Stimulated activated CD4-positive, alpha-beta T cell treated with anti-CD3 and anti-CD28 coated beads, Interleukin-15, amount 100 ng/mL, for 1 hour (primary cell): ENCODE measurements around the gene EPHA8.

Source experiments
- DNase-seq, 2 donors: peaks; one replicate each; pipeline ENCODE4 v3.0.0-alpha.2; 2020; ENCODE audit warnings: low read depth in 1 of 2, low spot score in 1 of 2

EPHA8 gene

DNA sequence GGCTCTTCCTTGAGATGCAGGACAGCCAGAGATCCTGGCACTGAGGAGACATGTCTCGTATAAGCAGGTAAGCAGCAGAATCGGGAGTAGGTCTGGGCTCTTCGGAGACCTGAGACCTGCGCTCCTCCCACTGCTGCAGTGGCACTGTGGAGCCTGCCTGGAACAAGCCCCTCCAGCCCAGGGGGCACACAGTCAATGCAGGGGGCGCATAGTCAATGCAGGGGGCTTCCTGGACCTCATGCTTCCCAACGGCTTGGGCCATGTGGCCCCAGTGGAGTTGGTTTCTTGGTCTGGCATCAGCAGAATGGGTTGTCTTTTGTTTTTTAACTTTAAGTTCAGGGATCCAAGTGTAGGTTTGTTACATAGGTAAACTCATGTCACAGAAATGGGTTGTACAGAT, 27.9 kb upstream of the EPHA8 start:
- DNase-seq: no peak

DNA sequence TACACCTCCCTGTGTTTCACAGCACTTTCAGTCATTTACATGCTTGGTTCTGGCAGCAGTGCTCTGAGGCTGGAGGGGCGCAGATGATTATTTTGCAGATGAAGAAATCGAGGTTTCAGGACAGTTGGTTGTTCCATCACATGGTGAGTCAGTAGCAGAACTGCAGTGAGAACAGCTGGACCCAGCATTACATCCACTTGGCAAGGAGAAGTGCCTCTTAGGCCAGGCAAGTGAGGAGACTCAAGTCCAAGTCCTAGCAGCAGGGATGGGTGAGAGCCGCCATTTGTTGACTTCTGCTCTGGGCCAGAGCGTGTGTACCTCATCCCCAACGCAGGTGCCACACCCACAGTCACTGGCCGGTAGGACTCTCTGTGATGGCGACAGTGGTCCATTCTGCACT, 26.8 kb upstream of the EPHA8 start:
- DNase-seq: no peak

DNA sequence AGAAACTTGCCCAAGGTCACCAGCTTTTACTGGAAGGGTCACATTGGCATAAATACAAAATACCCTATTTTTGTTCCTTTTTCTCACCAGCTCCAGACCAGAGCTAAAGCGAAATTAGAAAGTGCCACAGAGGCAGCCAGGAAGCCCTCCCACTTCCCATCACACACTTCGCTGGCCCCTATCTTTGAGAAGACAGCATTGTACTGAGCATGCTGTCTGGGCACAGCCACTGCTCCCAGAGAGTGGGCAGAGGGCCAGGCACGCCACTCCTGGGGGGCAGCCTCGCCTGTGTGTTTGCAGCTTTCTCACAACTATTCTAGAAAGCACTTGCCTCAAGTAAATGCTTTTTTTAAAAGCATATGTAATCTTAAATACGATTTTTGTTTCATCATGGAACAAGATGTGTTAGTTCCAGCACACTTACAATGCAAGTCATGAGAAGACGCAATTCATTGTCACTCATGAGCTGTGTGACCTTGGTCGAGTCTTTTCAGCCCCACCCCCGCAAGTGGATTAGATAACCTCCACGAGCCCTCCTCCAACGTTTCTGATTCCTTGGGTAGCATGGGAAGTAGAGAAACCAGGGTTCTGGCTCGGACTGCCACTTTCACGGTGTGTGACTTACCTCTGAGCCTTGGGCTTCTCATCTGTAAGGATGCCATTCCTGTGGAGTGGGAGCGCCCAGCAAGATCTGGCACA, 25.7 kb upstream of the EPHA8 start:
- no peak for DNase-seq

DNA sequence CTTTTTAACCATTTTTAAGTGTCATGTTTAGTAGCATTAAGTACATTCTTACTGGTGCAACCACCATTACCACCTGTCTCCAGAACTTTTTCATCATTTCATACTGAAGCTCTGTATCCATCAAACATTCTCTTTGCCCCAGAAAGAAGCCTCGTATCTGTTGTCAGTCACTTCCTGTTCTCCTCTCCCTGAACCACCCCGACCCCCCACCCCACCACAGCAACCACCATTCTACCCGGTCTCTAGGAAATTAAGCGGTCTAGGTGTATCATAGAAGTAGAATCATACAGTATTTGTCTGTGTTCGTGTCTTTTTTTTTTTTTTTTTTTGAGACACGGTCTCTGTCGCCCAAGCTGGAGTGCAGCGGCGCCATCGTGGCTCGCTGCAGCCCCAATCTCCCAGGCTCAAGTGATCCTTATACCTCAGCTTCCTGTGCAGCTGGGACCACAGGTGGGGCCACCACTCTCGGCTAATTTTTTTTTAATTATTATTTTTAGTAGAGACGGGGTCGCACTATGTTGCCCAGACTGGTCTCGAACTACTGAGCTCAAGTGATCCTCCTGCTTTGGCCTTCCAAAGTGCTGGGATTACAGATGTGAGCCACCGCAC, 23.7 kb upstream of the EPHA8 start:
- no peak for DNase-seq

DNA sequence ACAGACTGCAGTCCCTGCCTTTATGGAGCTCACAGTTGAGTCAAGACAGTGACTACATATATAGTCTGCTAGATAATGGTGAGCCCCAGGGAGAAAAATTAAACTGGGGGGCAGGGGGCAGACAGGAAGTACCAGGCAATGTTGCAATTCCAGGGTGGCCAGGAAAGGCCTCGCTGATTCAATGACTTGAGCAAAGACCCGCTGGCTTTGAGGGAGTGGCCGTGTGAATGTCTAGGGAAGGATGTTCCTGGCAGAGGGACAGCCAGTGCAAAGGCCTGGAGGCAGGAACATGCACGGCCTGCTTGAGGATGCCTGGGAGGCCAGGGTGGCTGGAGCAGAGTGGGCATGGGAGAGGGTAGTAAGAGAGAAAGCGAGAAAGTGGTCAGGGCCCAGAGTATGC, 23.0 kb upstream of the EPHA8 start:
- DNase-seq: no peak

DNA sequence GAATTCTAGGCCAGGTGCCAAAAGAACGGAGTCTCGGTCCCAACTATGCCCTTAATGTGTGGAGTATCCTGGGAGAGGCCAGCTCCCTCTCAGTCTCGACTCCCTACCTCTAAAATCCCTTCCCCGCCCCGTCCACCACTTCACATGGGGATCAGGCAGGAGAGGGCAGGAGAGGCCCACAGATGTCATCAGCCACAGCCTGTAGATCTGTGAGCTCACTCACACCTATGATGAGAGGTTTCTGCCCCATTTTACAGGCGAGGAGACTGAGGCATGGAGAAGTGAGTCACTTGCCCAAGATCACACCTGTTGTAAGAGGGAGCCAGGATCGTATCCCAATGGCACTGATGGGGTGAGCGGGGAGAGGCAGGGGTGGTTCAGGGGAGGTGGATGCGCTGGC, 20.4 kb upstream of the EPHA8 start:
- DNase-seq: no peak

DNA sequence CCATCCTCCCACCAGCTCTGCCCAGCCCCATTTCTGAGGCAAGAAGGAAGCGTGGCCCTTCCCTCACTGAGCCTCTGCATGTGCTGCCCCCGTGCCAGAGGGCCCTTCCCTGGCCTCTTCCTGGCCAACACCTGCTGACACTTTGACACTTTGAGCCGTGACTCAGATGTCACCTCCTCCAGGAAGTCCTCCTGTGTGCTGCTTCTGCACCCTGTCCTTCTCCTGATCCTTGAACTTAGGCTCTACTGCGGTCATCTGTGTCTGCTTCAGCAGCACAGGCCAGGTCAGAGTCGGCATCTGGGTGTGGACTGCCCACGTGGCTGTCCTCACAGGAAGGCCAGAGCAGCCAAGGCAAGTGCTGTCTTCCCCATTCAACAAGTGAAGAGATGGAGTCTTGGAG, 19.6 kb upstream of the EPHA8 start:
- no peak for DNase-seq

DNA sequence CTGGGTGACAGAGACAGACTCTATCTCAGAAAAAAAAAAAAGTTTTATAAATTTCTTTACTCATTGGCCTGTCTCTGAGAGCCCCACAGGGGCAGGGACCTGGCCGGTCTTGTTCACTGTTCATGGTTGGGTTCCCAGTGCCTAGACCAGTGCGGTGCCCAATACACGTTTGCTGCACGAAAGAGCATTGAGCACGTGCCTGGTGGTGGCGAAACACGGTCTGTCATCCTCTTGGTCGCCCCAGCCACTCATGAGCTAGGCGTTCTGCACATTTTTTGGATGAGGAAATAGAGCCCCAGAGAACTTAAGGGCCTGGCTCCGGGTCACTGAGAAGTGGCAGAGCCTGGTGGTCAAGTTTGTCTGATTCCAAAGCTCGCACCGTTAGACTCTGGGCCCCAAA, 18.7 kb upstream of the EPHA8 start:
- DNase-seq: no peak

DNA sequence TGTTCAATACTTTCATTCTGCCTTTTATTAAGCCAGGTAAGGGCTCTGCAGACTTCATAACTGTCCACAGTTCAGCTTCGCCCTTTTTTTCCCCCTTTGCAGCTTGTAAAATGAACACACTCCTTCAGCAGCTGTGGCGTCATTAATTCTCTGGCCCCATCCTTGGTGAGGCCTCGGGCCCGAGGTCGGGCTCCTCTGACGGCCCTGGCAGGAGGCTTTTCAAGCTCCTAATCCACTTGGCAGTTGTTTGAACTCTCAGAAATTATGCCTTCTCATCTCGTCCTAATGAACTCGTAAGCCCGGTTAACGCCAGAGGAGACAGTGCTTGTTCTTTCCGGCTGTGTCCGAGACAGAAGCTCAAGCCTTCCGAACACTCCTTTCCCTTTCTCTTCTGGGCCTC, 18.1 kb upstream of the EPHA8 start:
- DNase-seq: no peak

DNA sequence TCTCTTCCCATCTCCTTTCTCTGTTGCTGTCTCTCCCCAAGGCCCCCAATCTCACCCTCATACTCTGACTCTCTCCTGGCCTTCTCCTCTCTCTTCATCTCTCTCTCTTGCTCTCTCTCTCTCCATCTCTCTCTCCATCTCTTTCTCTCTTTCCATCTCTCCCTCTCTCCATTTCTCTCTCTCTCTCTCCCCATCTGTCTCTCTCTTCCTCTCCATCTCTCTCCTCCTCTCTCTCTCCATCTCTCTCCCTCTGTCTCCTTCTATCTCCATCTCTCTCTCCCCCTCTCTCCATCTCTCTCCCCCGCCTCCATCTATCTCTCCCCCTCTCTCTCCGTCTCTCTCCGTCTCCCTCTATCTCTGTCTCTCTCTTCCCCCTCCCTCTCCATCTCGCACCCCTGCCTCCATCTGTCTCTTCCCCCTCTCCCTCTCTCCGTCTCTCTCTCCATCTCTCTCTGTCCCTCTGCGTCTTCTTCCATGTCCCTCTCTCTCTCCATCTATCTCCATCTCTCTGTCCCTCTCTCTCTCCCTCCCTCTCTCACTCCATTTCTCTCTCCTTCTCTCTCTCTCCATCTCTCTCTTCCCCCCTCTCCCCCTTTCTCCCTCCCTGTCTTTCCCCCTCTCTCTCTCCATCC, 16.0 kb upstream of the EPHA8 start:
- DNase-seq: no peak

DNA sequence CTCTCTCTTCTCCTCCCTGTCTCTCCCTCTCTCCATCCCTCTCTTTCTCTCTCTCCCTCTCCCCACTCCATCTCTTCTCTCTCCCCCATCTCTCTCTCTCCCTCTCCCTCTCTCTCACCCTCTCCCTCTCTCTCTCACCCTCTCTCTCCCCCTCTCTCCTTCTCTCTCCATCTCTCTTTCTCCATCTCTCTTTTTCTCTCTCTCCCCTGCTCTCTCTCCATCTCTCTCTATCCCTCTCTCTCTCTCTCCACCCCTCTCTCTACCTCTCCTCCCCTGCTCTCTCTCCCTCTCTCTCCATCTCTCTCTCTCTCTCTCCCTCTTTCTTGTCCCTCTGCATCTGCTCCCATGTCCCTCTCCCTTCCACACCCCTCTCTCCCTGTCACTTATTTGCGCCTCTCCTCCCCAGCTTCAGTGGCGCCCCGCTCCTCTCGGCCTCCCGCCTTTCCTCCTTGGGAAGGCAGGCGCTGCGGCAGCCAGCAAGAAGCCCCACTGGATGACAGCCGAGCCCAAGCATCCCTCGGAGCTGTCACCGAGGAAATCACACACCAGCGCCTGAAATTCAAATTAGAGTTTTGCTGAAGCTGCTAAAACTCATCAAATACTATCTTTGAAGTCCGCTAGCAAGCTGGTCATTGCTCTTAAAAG, 15.3 kb upstream of the EPHA8 start:
- DNase-seq: no peak

DNA sequence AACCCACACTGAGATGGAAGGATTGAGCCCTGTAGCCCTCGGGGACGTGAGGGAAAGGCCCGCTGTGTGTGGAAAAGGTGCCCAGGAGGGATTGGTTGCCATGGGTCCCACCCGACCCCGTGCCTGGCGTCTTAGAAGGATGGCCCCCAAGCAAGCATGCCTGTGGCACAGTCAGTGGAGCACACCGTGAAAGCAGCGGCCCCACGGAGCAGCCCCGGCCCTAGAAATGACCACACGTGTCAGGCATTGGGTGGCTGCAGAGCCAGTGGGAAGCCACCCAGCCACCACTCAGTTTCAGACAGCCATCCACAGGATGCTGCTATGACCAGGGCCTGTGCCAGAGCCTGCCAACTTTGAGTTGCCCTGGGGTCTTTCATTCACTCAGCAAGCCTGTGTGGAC, 13.3 kb upstream of the EPHA8 start:
- DNase-seq: no peak

DNA sequence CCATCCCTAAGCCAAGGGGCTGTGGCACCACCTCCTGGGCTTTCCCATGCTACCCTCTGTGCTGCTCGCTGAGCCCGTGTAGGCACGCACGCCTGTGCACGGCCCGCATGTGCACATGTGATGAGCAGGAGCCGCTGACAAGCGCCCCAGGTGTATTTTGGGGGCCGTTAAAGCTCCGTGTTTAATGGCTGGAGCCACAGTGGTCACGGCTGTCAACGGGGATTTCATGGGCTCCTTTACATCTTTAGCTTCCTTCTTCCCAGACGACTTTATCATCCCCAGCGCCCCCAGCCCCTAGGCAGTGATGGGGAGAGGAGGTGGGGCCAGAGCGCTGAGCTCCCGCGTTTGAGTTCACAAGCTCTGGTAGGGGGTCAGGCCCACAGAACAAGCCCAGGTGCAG, 11.7 kb upstream of the EPHA8 start:
- no peak for DNase-seq

DNA sequence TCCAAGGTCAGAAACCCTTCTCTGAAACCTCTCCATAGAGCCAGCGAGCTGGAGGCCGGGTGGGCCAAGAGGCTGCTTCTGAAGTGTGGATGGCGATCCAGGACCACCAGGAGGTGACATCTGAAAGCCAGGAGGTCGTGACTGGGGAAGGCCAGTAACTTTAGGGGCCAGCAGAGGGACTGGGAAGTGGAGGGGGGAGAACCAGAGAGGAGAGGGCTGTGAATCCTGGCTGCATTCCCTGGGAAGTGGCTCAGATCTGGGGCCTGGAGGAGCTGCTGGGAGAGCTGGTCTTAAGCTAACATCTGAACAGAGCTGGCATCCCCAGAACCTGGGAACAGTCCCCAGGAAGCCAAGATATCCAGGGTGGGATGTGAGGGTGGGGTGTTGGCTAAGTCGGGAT, 11.3 kb upstream of the EPHA8 start:
- no peak for DNase-seq

DNA sequence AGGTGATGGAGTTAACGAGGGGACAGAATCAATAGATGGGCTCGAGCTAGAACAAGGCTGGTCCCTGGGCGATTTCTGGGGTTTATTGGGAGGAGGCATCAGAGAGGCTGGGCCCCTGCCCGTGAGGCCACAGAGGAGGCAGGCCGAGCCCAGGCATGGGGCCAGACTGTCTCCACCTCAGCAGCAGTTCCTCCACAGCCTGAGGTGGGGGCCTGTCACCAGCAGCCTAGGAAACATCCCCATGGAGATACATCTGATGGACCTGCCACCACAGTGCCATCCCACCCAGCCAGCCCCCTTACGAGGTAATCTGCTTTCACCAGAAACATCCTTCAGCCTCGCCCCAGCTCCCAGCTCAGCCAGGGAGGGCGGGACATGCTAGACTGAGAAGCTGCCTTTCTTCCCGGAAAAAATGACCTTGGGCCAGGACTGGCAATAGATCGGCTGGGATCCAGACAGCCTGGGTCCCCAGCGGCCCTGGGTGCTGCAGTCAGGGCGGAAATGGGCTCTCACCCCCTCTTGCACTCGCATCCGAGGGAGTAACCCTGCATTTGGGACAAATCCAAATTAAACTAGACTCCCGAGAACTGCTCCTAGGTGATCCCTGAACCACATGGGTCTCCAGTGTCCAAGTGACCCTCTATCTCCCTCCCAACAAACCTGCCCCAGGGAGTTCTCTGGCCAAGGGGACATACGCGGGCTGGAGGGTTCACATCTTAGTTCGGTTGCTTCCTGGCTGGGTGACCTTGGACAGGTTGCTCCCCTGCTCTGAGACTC, 10.0 kb upstream of the EPHA8 start:
- no peak for DNase-seq

DNA sequence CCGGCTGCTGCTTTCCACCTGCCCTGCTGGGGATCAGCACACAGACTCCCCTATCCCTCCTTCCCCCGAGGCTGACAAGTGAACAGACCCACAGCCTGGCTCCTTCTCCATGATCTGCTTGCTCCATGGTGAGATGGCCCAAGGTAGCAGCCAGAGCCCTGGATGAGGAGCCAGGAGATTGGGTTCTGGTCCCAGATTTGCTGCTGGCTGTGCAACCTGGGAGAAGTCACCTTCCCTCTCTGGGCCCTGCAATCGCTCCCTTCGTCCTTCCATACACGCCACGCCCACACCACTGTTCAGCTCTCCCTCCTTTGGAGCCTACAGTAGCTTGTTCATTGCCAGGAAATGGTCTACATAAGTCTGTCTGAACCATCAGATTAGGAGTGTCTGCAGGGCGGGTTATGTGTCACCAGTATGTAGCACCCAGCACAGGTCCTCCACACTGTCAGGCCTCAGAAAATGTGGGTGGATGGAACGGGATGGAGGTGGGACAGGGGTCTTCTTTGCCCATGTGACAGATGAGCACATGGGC, 9.2 kb upstream of the EPHA8 start:
- DNase-seq: no peak

DNA sequence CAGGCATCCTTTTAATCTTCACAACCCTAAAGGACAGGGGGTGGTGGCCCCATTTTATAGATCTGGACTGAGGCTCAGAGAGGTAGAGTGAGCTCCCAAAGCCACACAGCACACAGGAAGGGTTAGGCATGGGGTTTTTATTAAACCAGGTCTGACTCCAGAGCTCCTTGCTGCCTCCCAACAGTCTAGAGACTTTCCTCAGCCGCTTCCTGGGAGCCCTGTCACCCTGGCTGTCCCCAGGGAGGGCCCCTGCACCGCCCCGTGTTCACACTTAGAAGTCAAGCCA, 8.0 kb upstream of the EPHA8 start:
- DNase-seq: no peak

DNA sequence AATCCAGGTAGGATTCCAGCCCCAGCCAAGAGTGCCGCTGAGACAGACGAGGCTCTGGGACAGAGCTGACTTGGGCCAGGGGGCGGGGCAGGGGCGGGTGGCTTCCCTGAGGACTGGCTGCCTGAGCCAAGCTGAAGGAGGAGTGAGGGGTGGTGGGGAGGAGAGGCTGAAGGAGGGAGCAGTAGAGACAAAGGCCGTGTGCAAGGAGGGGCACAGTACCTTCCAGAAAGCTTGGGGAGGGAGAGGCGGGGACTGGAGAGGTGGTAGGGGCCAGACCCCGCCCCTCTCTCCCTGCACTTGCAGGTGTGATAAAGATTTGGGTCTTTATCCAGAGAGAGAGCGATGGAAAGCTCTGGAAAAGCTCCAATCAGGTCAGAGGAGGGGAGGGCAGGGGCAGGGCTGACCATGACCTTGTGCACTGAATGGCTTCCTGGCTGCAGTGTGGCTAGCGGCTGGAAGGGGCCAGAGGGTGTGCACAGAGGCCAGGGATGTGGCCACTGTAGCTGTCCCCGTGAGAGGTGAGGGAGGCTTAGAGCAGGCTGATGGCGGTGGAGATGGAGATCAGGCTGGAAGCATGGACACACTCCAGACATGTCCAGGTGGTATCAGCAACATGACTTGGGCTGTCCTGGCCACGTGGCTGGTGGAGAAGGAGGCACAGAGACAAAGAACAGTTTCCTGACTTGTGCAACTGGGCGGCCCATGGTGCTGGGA, 6.7 kb upstream of the EPHA8 start:
- DNase-seq: no peak

DNA sequence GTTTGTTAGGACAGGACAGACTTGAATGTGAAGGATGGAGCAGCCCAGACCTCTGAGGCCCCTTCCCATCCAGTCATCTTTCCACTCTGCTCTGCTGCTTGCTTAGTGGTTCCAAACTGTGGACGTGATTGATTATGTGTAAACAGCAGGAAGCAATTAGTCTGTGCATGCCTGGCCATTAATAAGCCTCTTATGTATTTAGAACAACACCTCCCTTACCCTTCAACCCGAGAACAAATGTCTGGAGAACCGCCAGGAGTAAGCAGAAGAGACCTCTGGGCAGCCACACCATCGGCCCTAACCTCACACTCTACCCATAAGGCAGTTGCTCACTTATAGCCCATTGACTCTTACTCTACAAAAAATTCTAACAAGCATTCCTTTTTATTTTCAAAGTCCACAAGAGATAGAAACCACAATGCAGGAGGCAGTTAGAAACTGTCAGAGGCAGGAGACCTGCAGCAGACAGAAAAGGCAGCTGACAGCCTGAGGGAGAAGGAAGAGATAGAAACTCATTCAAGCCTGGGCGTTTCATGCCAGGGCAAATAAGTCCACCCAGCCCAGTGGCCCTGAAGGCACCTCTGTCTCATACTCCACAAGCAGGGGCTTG, 5.8 kb upstream of the EPHA8 start:
- no peak for DNase-seq
